ENCODE data around the gene ATP1A2. TPM values are rescaled to one million over a fixed set of nuclear protein-coding genes. Genes with fewer than 3 reads are reported as not detected.

Gene ATP1A2
- total and polyA plus RNA-seq, 2 of the 8 experiments (the other 6 are each of a cell fraction or from before 2014, with no cell fraction given) = 39.7 to 40.8 TPM

- TF ChIP-seq CTCF (IDR thresholded peaks at IDR 0.05; ENCODE audit: control extremely low read depth in 1 of 3, insufficient read depth in 1 of 3, low read depth in 1 of 3, low read length in 3 of 3) (no peak), CREB1 (IDR thresholded peaks at IDR 0.05) (no peak), RFX5 (IDR thresholded peaks at IDR 0.05; ENCODE audit: borderline replicate concordance, low read depth, low read length) (no peak), CHD2 (IDR thresholded peaks at IDR 0.05; ENCODE audit: low read length) (no peak), EP300 (IDR thresholded peaks at IDR 0.05; ENCODE audit: borderline replicate concordance in 1 of 2, low read depth in 2 of 2, low read length in 2 of 2) (no peak), ATF2 (IDR thresholded peaks at IDR 0.05; ENCODE audit: low read length) (no peak), USF2 (IDR thresholded peaks at IDR 0.05; ENCODE audit: low read length) (no peak)
Observed at GRCh38 chr1:160090760-160091159, 24.8 kb upstream of the ATP1A2 start (continued).
